Activated T-helper 2 cell treated with anti-CD3 and anti-CD28 coated beads, Interferon-gamma antibody, Interleukin-2, Interleukin-4, amounts not matched to agents 10 μg/mL and 5 μg/mL and 100 μg/mL, durations not matched to agents 14 hours and 24 hours and 36 hours (primary cell): ENCODE data around the gene HCRT. TPM values are rescaled to one million over a fixed set of nuclear protein-coding genes. Genes with fewer than 3 reads are reported as not detected.

Experiments used
- DNase-seq: peaks from one replicate; pipeline ENCODE4 v3.0.0; 2021; ENCODE audit warnings: low spot score
- H3K27ac Mint-ChIP-seq: one replicate; pipeline ENCODE4 v1.8.0; 2021; ENCODE audit warnings: mixed read lengths
- H3K27me3 Mint-ChIP-seq: one replicate; pipeline ENCODE4 v1.8.0; 2021; ENCODE audit warnings: low read depth, mixed read lengths
- H3K36me3 Mint-ChIP-seq: one replicate; pipeline ENCODE4 v1.8.0; 2021; ENCODE audit warnings: low read depth, mixed read lengths
- H3K4me1 Mint-ChIP-seq: one replicate; pipeline ENCODE4 v1.8.0; 2021; ENCODE audit warnings: low read depth, mixed read lengths
- H3K4me3 Mint-ChIP-seq: one replicate; pipeline ENCODE4 v1.8.0; 2021; ENCODE audit warnings: low read depth, mild to moderate bottlenecking, moderate library complexity, mixed read lengths
- H3K9me3 Mint-ChIP-seq: one replicate; pipeline ENCODE4 v1.8.0; 2021; ENCODE audit warnings: mixed read lengths
- intact Hi-C: fragments of 100-400 bp; cut with micrococcal nuclease; formaldehyde crosslinking; loops from one replicate; pipeline ENCODE4 v1.15.1; 2023
- total RNA-seq: library from RNA; stranded (reverse); gene quantifications from 2 replicates; pipeline ENCODE4 v1.2.3, GENCODE V29; 2022

HCRT gene
- total RNA-seq, 1 donor from 2014 or later: not detected

DNA sequence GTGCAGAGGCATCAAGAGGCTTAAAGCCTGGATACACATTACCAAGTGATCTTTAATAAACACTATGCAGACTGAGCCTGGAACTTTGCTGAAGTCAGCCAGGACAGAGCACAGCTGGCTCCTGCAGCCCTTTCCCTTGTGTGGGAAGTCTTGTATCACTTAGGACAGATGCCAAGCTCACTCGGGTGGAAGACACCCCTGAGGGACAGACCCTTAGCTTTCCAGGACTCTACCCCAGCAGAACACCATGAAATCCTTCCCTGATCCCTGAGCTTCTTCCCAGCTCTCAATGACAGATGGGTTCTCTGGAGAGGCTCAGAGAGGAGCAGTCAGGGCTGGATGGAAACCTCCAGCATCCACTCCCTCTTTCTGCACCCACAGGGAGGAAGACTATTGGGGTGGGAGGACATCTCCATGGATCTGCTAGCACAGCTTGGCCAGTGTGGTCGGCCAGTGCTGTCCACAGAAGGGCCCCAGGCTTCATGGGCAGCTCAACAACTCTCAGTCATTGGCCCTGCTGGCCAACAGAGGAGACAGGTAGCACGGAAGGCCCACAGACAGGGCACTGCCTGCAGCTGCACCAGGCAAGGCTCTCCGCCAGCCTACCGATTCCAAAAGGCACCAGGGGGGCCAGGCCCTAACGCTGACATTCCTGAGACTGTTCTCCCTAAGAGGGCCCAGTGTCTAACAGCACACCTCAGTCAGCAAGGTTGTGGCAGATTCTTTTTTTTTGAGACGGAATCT is 46.3 kb downstream of the HCRT start:
- Mint-ChIP-seq H3K36me3 (peaks cover 25% of the 10 kb centered on the region), H3K4me1 (peaks cover 13% of the 10 kb centered on the region), H3K27me3 (no peaks in the 10 kb centered on the region), H3K27ac (no peak overlapping the region), H3K4me3 (no peak overlapping the region), H3K9me3 (no peaks in the 10 kb centered on the region)
- no peak for DNase-seq
- intact Hi-C loops: no loop called here

DNA sequence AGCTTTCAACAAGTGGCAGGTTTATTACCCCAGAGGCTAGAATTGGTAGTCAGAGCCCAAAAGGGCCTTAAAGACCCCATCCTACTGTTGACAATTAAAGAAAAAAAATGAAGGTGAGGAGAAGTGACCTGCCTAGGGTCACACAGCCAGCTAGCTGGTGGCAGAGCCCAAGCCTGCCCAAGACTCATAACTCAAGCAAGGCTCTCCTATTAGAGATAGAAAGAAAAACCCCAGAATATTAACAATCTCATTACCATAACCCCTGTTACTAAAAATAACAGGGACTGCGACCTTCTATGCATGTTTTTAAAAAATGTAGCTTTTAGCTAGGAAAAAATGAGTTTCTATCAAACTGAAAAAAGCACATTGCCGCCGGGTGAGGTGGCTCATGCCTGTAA is 48.6 kb downstream of the HCRT start:
- Mint-ChIP-seq H3K9me3 (no peaks in the 10 kb centered on the region), H3K4me3 (no peak overlapping the region), H3K36me3 (peaks cover 14% of the 10 kb centered on the region), H3K27ac (no peak overlapping the region), H3K4me1 (peaks cover 29% of the 10 kb centered on the region), H3K27me3 (no peaks in the 10 kb centered on the region)
- intact Hi-C loops: no loop called here
- no peak for DNase-seq

- no peak overlapping the region for H3K27ac Mint-ChIP-seq
- no peaks in the 10 kb centered on the region for H3K9me3 Mint-ChIP-seq
- H3K4me3 Mint-ChIP-seq: no peak overlapping the region
- peaks cover 14% of the 10 kb centered on the region for H3K36me3 Mint-ChIP-seq
- intact Hi-C loops: no loop called here
- H3K27me3 Mint-ChIP-seq: no peaks in the 10 kb centered on the region
- peaks cover 32% of the 10 kb centered on the region for H3K4me1 Mint-ChIP-seq
- no peak for DNase-seq
Measured at GRCh38 chr17:42135664-42136653, 49.3 kb downstream of the HCRT start.

GRCh38 chr17:42135151-42135550 is 50.1 kb downstream of the HCRT start:
- peaks cover 21% of the 10 kb centered on the region for H3K36me3 Mint-ChIP-seq
- no peak overlapping the region for H3K4me3 Mint-ChIP-seq
- H3K27me3 Mint-ChIP-seq: no peaks in the 10 kb centered on the region
- H3K4me1 Mint-ChIP-seq: peaks cover 32% of the 10 kb centered on the region
- DNase-seq: no peak
- no peaks in the 10 kb centered on the region for H3K9me3 Mint-ChIP-seq
- no peak overlapping the region for H3K27ac Mint-ChIP-seq
- intact Hi-C loops: no loop called here

Other genes with a start within 250 kb of the HCRT start
- gene CNP, start 218.7 kb downstream of the HCRT start, total RNA-seq: 71.8 and 77.3 TPM in 2 replicates
- gene DNAJC7, start 168.0 kb downstream of the HCRT start, total RNA-seq: 103 and 115 TPM in 2 replicates
- gene NKIRAS2, start 165.4 kb downstream of the HCRT start, total RNA-seq: 25.8 and 28.2 TPM in 2 replicates
- gene C17orf113, start 134.9 kb downstream of the HCRT start, total RNA-seq: 0.05 and 0.21 TPM in 2 replicates
- 0.16 and 0.28 TPM in 2 replicates for gene ZNF385C, start 87.0 kb downstream of the HCRT start, total RNA-seq
- 15.3 and 20.3 TPM in 2 replicates for gene DHX58, start 72.7 kb downstream of the HCRT start, total RNA-seq
- gene KAT2A, start 64.1 kb downstream of the HCRT start, total RNA-seq: 59.6 and 60.0 TPM in 2 replicates
- not detected in 2 replicates for gene HSPB9, start 62.6 kb downstream of the HCRT start, total RNA-seq
- gene RAB5C, start 30.5 kb downstream of the HCRT start, total RNA-seq: 63.9 and 67.9 TPM in 2 replicates
- 0.44 and 0.64 TPM in 2 replicates for gene KCNH4, start 4.3 kb downstream of the HCRT start, total RNA-seq
- 16.5 and 17.6 TPM in 2 replicates for gene GHDC, start 9.0 kb upstream of the HCRT start, total RNA-seq
- gene STAT5B, start 90.9 kb upstream of the HCRT start, total RNA-seq: 162 and 164 TPM in 2 replicates
- gene STAT5A, start 103.0 kb upstream of the HCRT start, total RNA-seq: 288 and 302 TPM in 2 replicates
- 250 and 262 TPM in 2 replicates for gene STAT3, start 203.0 kb upstream of the HCRT start, total RNA-seq
- 3.5 and 3.8 TPM in 2 replicates for gene CAVIN1, start 237.8 kb upstream of the HCRT start, total RNA-seq